Measurements from ENCODE around the gene KHDRBS2.

Gene KHDRBS2

DNA sequence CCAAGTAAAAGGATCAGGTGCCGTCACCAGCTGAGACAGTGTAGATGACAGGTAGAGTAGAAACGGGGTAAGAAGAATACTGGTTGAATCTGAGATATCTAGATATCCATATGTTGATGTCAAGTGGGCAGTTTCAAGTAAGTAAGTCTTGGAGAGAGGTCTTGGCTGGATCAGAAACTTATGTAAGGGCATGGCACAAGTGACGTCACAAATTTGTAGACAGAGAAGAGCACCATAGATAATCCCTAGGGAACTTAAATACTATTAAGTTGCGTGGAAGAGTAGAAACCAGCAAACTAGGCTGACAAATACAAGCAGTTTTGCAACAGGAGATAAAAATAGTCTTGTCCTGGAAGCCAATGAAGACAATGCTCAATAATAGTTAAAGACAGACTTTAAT lies 123.2 kb downstream of the KHDRBS2 start:
- no peak overlapping the region for H3K4me3 ChIP-seq (ENCODE audit: insufficient read depth, low read length, poor library complexity, severe bottlenecking)
- H3K9me3 ChIP-seq (ENCODE audit: insufficient read depth, low read length) = no peaks in the 10 kb centered on the region
- no peak overlapping the region for H3K9ac ChIP-seq (ENCODE audit: low read length)
- H2AFZ ChIP-seq (ENCODE audit: low read depth, low read length, severe bottlenecking) = peak overlapping the region; percentile 24
- TF ChIP-seq, protein P1, sequence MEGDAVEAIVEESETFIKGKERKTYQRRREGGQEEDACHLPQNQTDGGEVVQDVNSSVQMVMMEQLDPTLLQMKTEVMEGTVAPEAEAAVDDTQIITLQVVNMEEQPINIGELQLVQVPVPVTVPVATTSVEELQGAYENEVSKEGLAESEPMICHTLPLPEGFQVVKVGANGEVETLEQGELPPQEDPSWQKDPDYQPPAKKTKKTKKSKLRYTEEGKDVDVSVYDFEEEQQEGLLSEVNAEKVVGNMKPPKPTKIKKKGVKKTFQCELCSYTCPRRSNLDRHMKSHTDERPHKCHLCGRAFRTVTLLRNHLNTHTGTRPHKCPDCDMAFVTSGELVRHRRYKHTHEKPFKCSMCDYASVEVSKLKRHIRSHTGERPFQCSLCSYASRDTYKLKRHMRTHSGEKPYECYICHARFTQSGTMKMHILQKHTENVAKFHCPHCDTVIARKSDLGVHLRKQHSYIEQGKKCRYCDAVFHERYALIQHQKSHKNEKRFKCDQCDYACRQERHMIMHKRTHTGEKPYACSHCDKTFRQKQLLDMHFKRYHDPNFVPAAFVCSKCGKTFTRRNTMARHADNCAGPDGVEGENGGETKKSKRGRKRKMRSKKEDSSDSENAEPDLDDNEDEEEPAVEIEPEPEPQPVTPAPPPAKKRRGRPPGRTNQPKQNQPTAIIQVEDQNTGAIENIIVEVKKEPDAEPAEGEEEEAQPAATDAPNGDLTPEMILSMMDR (IDR thresholded peaks at IDR 0.05; ENCODE audit: insufficient read depth, low read length, poor library complexity, severe bottlenecking) = no peak
- no peak for TF ChIP-seq EZH2phosphoT487 (conservative IDR thresholded peaks at IDR 0.05; ENCODE audit: low read length)
- H4K20me1 ChIP-seq (ENCODE audit: low read depth, low read length) = no peaks in the 10 kb centered on the region
- no peaks in the 10 kb centered on the region for H3K79me2 ChIP-seq (ENCODE audit: insufficient read depth, low read length)
- no peaks in the 10 kb centered on the region for H3K9me2 ChIP-seq (replicated peaks; ENCODE audit: insufficient read depth, low read length)
- no peaks in the 10 kb centered on the region for H3F3A ChIP-seq (ENCODE audit: insufficient read depth)
- no peaks in the 10 kb centered on the region for H3K36me3 ChIP-seq (ENCODE audit: low read length)
- H3K27me3 ChIP-seq (ENCODE audit: low read length) = no peaks in the 10 kb centered on the region
- no peak overlapping the region for H3K27ac ChIP-seq (ENCODE audit: low read depth, low read length)
- H3K4me2 ChIP-seq (ENCODE audit: low read depth, low read length, poor library complexity, severe bottlenecking) = no peak overlapping the region

DNA sequence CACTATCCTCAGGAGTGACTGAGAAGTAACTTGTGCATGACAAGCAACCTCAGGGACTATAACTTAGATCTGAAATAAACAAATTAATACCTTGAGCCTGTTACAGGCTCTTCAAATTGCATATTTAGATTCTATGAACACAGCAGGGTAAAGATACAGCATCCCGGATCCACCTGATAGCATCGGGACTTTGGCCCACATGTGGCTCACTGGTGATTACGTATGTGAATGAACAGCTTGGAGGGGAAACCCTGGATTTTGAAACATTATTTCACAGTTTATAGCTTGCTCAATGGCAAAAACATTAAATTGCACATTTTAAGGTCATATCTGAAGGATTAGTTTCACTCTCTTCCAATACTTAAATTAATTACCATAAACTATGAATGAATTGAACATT lies 133.2 kb downstream of the KHDRBS2 start:
- H3K9me2 ChIP-seq (replicated peaks; ENCODE audit: insufficient read depth, low read length) = no peaks in the 10 kb centered on the region
- no peak overlapping the region for H3K4me3 ChIP-seq (ENCODE audit: insufficient read depth, low read length, poor library complexity, severe bottlenecking)
- H3K79me2 ChIP-seq (ENCODE audit: insufficient read depth, low read length) = no peaks in the 10 kb centered on the region
- H3K27ac ChIP-seq (ENCODE audit: low read depth, low read length) = no peak overlapping the region
- no peak overlapping the region for H2AFZ ChIP-seq (ENCODE audit: low read depth, low read length, severe bottlenecking)
- no peaks in the 10 kb centered on the region for H3F3A ChIP-seq (ENCODE audit: insufficient read depth)
- no peaks in the 10 kb centered on the region for H4K20me1 ChIP-seq (ENCODE audit: low read depth, low read length)
- no peak overlapping the region for H3K4me2 ChIP-seq (ENCODE audit: low read depth, low read length, poor library complexity, severe bottlenecking)
- no peaks in the 10 kb centered on the region for H3K36me3 ChIP-seq (ENCODE audit: low read length)
- no peaks in the 10 kb centered on the region for H3K9me3 ChIP-seq (ENCODE audit: insufficient read depth, low read length)
- H3K9ac ChIP-seq (ENCODE audit: low read length) = no peak overlapping the region
- no peaks in the 10 kb centered on the region for H3K27me3 ChIP-seq (ENCODE audit: low read length)
- TF ChIP-seq, protein P1 (IDR thresholded peaks at IDR 0.05; ENCODE audit: insufficient read depth, low read length, poor library complexity, severe bottlenecking) = no peak
- no peak for TF ChIP-seq EZH2phosphoT487 (conservative IDR thresholded peaks at IDR 0.05; ENCODE audit: low read length)

DNA sequence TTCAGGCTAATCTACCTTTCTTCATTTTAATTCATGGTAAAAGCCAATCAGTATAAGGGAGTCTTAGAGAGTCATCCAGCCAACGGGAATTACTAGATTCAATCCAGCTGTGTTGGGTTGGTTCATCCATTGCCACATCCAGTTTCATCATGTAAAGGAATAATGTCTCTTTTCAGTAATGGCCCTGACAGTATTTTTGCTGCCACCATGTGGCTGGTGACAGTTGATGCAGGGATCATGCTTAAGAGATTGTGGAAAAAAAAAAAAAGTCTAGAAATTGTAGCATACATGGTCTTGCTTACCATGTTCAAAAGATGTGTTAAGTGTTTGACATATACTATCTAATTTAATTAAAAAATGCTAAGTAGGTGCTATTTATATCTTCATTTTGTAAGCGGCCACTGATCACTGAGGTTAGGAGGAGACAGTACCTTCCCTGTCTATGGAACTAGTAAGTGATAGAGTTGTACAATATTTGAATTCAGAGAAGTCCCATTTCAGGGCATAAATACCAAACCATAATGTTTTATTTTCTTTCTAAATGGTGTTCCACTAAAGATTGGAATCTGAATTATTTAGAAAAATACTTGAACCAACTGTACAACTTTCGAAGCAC lies 135.9 kb downstream of the KHDRBS2 start:
- Histone ChIP-seq H3K27me3 (ENCODE audit: low read length) (no peaks in the 10 kb centered on the region), H3K9ac (ENCODE audit: low read length) (no peak overlapping the region), H3K36me3 (ENCODE audit: low read length) (no peaks in the 10 kb centered on the region), H3K9me3 (ENCODE audit: insufficient read depth, low read length) (no peaks in the 10 kb centered on the region), H3F3A (ENCODE audit: insufficient read depth) (no peaks in the 10 kb centered on the region), H3K4me2 (ENCODE audit: low read depth, low read length, poor library complexity, severe bottlenecking) (no peak overlapping the region), H3K79me2 (ENCODE audit: insufficient read depth, low read length) (no peaks in the 10 kb centered on the region), H3K27ac (ENCODE audit: low read depth, low read length) (no peak overlapping the region), H3K9me2 (replicated peaks; ENCODE audit: insufficient read depth, low read length) (no peaks in the 10 kb centered on the region), H2AFZ (ENCODE audit: low read depth, low read length, severe bottlenecking) (no peak overlapping the region), H3K4me3 (ENCODE audit: insufficient read depth, low read length, poor library complexity, severe bottlenecking) (no peak overlapping the region), H4K20me1 (ENCODE audit: low read depth, low read length) (no peaks in the 10 kb centered on the region)
- TF ChIP-seq, protein P1 (IDR thresholded peaks at IDR 0.05; ENCODE audit: insufficient read depth, low read length, poor library complexity, severe bottlenecking) = peak; percentile 70
- TF ChIP-seq EZH2phosphoT487 (conservative IDR thresholded peaks at IDR 0.05; ENCODE audit: low read length) = no peak
